ENCODE measurements around the gene ZNF277. TPM values are rescaled to one million over a fixed set of nuclear protein-coding genes. Genes with fewer than 3 reads are reported as not detected.

The ZNF277 gene
- total and polyA plus RNA-seq, 4 donors = 11.9 to 47.6 (median 24.9) TPM

DNA sequence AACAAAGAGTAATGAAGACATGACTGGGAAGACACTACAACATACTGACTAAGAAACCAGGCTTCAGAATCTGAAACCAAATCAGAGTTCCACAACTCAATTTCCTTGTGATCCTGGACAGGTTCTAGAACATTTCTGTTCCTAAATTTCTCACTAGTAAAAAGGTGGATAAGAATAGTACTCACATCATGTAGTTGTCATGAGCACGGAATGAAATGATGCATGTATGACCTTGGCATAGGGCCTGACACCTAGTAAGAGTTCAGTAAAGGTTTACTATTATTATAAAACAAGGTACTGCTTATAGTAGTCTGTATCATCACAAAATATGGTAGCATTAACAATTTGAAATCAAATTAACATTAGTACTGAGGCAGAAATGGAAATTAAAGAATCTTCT, 20.2 kb upstream of the ZNF277 start:
- no peak overlapping the region for H3K9ac ChIP-seq (ENCODE audit: insufficient read depth in 1 of 2, low read length in 2 of 2)
- no peak overlapping the region for H3K4me3 ChIP-seq
- no peaks in the 10 kb centered on the region for H3K9me3 ChIP-seq (ENCODE audit: control insufficient read depth in 4 of 4, insufficient read depth in 3 of 4, low read length in 3 of 4)
- H3K36me3 ChIP-seq (ENCODE audit: control insufficient read depth in 4 of 4, insufficient read depth in 4 of 4, low read length in 4 of 4) = peaks cover 0 to 2% (median 0%) of the 10 kb centered on the region in 4 donors
- DNase-seq (no peak), ATAC-seq (ENCODE audit: insufficient read depth, low FRiP score) (no peak)
- peaks cover 4 to 25% (median 14%) of the 10 kb centered on the region in 5 donors for H3K4me1 ChIP-seq (ENCODE audit: control insufficient read depth in 5 of 5, insufficient read depth in 5 of 5, low read length in 5 of 5)
- WGBS, 2 donors = 83 to 84% methylated on average over 1 of the region's 1 CpG
- H3K27me3 ChIP-seq (ENCODE audit: control insufficient read depth in 3 of 3, insufficient read depth in 3 of 3, low read length in 2 of 3) = no peaks in the 10 kb centered on the region
- TF ChIP-seq, protein P1, sequence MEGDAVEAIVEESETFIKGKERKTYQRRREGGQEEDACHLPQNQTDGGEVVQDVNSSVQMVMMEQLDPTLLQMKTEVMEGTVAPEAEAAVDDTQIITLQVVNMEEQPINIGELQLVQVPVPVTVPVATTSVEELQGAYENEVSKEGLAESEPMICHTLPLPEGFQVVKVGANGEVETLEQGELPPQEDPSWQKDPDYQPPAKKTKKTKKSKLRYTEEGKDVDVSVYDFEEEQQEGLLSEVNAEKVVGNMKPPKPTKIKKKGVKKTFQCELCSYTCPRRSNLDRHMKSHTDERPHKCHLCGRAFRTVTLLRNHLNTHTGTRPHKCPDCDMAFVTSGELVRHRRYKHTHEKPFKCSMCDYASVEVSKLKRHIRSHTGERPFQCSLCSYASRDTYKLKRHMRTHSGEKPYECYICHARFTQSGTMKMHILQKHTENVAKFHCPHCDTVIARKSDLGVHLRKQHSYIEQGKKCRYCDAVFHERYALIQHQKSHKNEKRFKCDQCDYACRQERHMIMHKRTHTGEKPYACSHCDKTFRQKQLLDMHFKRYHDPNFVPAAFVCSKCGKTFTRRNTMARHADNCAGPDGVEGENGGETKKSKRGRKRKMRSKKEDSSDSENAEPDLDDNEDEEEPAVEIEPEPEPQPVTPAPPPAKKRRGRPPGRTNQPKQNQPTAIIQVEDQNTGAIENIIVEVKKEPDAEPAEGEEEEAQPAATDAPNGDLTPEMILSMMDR (IDR thresholded peaks at IDR 0.05; ENCODE audit: control extremely low read depth, extremely low read depth) = no peak
- H3K27ac ChIP-seq (ENCODE audit: low read depth in 1 of 2, low read length in 1 of 2) = no peak overlapping the region

DNA sequence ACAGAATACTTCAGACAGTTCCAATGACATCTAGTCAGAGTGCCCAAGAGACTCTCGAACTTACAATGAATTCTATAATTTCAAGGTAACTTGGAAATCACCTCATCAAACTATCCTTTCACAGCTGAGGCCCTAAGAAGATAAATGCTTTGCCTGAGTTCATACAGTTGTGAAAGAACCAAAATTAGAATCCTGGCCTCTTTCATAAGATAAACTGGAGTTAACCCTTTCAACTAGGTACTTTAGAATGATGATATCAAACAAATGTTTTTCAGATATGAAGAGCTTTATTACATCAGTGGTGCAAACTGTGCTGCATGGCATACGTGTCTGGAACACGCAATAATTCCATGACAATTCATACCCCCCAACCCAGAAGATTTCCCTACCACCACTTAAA, 18.2 kb upstream of the ZNF277 start:
- ATAC-seq (ENCODE audit: insufficient read depth, low FRiP score) (no peak), DNase-seq (no peak)
- no peaks in the 10 kb centered on the region for H3K9me3 ChIP-seq (ENCODE audit: control insufficient read depth in 4 of 4, insufficient read depth in 3 of 4, low read length in 3 of 4)
- H3K4me1 ChIP-seq (ENCODE audit: control insufficient read depth in 5 of 5, insufficient read depth in 5 of 5, low read length in 5 of 5) = peaks cover 0 to 25% (median 8%) of the 10 kb centered on the region in 5 donors
- WGBS, 2 donors = 92 to 93% methylated on average over 3 of the region's 3 CpGs
- no peak overlapping the region for H3K27ac ChIP-seq (ENCODE audit: low read depth in 1 of 2, low read length in 1 of 2)
- H3K36me3 ChIP-seq (ENCODE audit: control insufficient read depth in 4 of 4, insufficient read depth in 4 of 4, low read length in 4 of 4) = peaks cover 0 to 2% (median 0%) of the 10 kb centered on the region in 4 donors
- H3K4me3 ChIP-seq = no peak overlapping the region
- TF ChIP-seq, protein P1 (IDR thresholded peaks at IDR 0.05; ENCODE audit: control extremely low read depth, extremely low read depth) = no peak
- H3K9ac ChIP-seq (ENCODE audit: insufficient read depth in 1 of 2, low read length in 2 of 2) = no peak overlapping the region
- no peaks in the 10 kb centered on the region for H3K27me3 ChIP-seq (ENCODE audit: control insufficient read depth in 3 of 3, insufficient read depth in 3 of 3, low read length in 2 of 3)

DNA sequence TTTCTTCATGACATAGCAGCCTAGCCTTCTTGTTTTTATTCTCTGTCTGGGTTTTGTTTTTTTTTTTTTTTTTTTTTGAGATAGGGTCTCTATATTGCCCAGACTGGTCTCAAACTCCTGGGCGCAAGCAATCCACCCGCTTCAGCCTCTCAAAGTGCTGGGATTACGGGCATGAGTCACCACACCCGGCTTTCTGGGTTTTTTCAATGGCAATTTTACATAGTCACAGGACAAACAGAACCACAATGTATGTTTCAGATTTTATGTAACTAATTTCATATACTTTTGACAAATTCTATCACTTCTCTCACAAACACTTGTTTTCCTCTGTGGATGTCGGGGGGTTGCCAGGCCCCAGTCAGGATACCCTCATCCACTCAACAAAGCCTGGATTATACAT, 16.8 kb upstream of the ZNF277 start:
- TF ChIP-seq, protein P1 (IDR thresholded peaks at IDR 0.05; ENCODE audit: control extremely low read depth, extremely low read depth) = no peak

DNA sequence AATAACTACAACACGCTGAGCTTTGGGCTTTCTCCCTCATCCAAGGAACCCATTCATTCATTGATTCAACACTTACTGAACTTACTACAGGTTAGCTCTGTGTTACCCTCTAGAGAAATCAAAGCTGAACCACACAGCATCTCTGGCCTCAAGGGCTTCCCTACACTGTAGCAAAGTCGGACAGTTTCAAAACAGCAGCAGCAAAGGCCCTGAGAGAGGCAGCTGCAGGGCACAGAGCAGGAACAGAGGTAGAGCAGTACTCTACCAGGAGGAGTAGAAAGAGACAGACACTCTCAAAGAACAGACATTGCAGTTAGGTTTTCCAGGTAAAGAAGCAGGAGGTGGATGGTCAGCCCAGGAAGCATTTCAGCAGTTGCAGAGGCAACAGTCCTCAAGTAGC, 16.4 kb upstream of the ZNF277 start:
- Histone ChIP-seq H3K36me3 (ENCODE audit: control insufficient read depth in 4 of 4, insufficient read depth in 4 of 4, low read length in 4 of 4) (peaks cover 0 to 2% (median 0%) of the 10 kb centered on the region in 4 donors), H3K9me3 (ENCODE audit: control insufficient read depth in 4 of 4, insufficient read depth in 3 of 4, low read length in 3 of 4) (peaks cover 0 to 2% (median 0%) of the 10 kb centered on the region in 4 donors), H3K9ac (ENCODE audit: insufficient read depth in 1 of 2, low read length in 2 of 2) (no peak overlapping the region), H3K27me3 (ENCODE audit: control insufficient read depth in 3 of 3, insufficient read depth in 3 of 3, low read length in 2 of 3) (no peaks in the 10 kb centered on the region), H3K4me1 (ENCODE audit: control insufficient read depth in 5 of 5, insufficient read depth in 5 of 5, low read length in 5 of 5) (peaks cover 0 to 18% (median 3%) of the 10 kb centered on the region in 5 donors), H3K4me3 (no peak overlapping the region), H3K27ac (ENCODE audit: low read depth in 1 of 2, low read length in 1 of 2) (no peak overlapping the region)
- TF ChIP-seq, protein P1 (IDR thresholded peaks at IDR 0.05; ENCODE audit: control extremely low read depth, extremely low read depth) = no peak
- DNase-seq (no peak), ATAC-seq (ENCODE audit: insufficient read depth, low FRiP score) (no peak)
- WGBS, 2 donors = 75 to 81% methylated on average over 2 of the region's 2 CpGs

More for the DNA sequence above, 16.8 kb upstream of the ZNF277 start:
- Histone ChIP-seq H3K36me3 (ENCODE audit: control insufficient read depth in 4 of 4, insufficient read depth in 4 of 4, low read length in 4 of 4) (peaks cover 0 to 2% (median 0%) of the 10 kb centered on the region in 4 donors), H3K27ac (ENCODE audit: low read depth in 1 of 2, low read length in 1 of 2) (no peak overlapping the region), H3K9ac (ENCODE audit: insufficient read depth in 1 of 2, low read length in 2 of 2) (no peak overlapping the region), H3K4me1 (ENCODE audit: control insufficient read depth in 5 of 5, insufficient read depth in 5 of 5, low read length in 5 of 5) (peaks cover 0 to 18% (median 6%) of the 10 kb centered on the region in 5 donors), H3K27me3 (ENCODE audit: control insufficient read depth in 3 of 3, insufficient read depth in 3 of 3, low read length in 2 of 3) (no peaks in the 10 kb centered on the region), H3K9me3 (ENCODE audit: control insufficient read depth in 4 of 4, insufficient read depth in 3 of 4, low read length in 3 of 4) (peaks cover 0 to 2% (median 0%) of the 10 kb centered on the region in 4 donors), H3K4me3 (no peak overlapping the region)
- DNase-seq (no peak), ATAC-seq (ENCODE audit: insufficient read depth, low FRiP score) (no peak)
- 87 to 92% methylated on average over 5 of the region's 5 CpGs for WGBS, 2 donors

Measured in lung (tissue), 12 donors.